SKM-1 (cell line): Measurements from ENCODE around the gene BCL2L2.

Experiments used
- DNase-seq: peaks from one replicate; lab custom pipeline; 2025; ENCODE audit not compliant: unreplicated experiment; lab: John Stamatoyannopoulos, UW

BCL2L2 gene

DNA sequence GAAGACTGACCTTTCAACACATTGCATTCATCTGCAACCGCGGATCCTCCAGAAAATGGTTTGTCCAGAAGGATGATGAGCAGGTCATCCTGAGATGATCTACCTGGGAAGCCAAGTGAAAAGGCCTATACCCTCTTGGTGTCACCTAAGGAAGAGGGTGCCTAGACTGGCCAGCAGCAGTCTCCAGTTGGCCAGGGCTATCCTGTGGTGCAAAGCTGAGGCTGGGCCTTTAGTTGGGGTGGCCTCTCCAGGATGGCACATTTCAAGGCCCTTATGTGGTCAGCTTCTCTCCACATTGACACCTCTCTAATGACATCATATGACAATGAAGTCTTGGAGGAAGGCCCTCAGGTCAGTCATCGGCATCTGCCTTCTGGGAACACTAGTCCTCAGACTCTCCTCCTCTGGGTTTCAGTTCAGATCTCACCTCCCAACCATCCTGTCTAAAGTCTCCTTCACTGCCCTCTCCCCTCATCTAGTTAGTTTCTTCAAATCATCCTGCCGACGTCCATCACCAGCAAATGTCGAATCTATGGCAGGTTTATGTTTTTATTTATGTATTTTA, 49.3 kb downstream of the BCL2L2 start:
- no peak for DNase-seq

- DNase-seq: no peak
Observed at GRCh38 chr14:23356662-23357061, 50.0 kb downstream of the BCL2L2 start.

GRCh38 chr14:23357261-23357660, 50.6 kb downstream of the BCL2L2 start:
- DNase-seq: no peak

- DNase-seq: no peak
Observed at GRCh38 chr14:23358042-23358441, 51.4 kb downstream of the BCL2L2 start.

GRCh38 chr14:23358553-23359166, 52.0 kb downstream of the BCL2L2 start:
- DNase-seq: no peak

DNA sequence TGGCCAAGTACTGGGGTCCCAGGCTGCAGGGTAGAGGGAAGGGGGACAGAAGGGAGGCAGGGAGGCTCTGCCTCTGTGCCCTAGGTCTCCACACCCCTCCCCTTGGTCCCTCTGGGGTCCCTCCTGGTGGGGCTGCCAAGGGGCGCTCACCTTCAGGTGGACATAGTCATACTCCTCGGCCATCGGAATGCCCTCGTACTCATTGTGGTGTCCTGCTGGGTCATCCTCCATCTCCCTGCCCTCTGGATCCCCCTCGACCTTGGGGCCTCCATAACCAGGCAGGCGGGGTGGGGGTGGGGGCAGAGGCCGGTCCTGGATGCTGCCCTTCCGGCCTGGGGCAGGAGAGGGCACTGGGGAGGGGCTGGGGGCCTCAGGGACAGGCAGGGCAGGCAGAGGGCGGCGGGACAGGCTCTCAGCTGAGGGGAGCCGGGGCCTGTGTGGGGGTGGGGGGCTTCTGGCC, 52.6 kb downstream of the BCL2L2 start:
- DNase-seq: no peak

- no peak for DNase-seq
Observed at GRCh38 chr14:23359722-23360447, 53.3 kb downstream of the BCL2L2 start.

DNA sequence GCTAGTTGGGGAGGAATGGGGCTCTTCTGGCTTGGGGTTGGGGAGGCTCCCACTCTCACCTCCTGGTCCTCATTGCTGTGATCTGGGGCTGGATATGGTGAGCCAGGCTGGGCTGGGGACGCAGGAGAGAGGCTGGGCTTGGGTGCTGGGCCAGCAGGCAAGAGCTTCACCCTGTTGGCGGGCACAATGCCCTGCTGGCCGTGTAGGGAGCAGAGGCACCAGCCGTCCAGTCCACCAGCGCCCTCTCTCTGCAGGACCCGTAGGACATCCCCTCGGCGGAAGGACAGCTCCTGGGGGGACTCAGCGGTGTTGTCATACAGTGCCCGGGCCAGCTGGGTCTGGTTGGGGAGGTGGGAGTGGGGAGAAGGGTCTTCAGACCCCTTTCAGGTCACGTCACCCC, 53.9 kb downstream of the BCL2L2 start:
- no peak for DNase-seq

- no peak for DNase-seq
Observed at GRCh38 chr14:23361320-23361719, 54.7 kb downstream of the BCL2L2 start.
